ENCODE data around the gene AK4. TPM values are rescaled to one million over a fixed set of nuclear protein-coding genes. Genes with fewer than 3 reads are reported as not detected.
A peak's percentile ranks its signal among the peaks of the same experiment; 100 is the strongest.
"Not testable (repeated sequence)": the region's sequence is repeated elsewhere in the genome, so short reads cannot be mapped to it uniquely, and the experiment has no call there.

Gene AK4
- total RNA-seq, 1 experiment from 2014 or later: 22.6 TPM

DNA sequence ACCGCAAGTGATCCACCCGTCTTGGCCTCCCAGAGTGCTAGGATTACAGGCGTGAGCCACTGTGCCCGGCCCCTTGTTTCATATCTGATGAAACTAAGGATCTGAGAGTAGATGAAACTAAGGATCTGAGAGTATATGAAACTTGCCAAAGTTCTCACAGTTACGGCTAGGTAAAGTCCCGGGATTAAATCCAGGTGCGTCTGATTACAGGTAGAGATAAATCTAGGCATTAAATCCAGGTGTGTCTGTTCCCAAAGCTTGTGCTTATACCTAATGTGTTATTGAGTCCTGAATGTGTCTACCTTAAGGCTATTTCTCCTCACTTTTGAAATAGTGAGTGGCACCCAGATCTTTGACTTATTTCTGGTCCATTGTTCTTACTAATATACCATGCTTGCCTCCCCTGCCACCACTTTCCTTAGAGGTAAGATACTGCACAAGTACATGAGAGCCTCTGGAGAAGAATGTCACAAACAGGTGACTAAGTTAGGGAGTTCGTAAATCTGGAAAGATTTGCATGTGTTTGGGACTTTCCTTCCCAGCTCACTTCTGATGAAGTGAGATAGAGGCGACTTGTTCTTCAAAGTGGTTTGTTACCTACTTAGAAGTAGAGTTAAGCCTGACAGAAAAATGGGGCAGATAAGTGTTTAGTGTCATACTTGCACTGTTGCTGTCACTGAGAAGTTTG is 66.5 kb downstream of the AK4 start:
- DNase-seq (ENCODE audit: low spot score): no peak

DNA sequence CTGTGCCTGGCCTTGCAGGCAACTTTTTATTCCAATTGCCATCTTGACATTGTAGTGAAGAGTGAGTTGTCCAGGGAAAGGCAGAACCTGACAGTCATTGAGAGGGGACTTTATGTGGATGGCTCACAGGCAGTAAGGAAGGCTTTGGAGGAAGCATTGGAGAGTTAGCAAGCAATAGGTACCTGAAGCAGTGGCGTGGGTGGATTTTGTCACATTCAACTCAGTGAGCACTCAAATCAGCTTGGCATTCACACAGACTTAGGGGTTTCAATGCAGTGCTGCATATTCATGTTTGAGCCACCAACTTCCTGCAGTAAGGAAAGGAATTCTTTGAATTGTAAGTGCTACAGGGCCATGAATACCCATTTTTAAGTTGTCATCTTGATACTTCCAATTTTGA is 69.0 kb downstream of the AK4 start:
- no peak for DNase-seq (ENCODE audit: low spot score)

DNA sequence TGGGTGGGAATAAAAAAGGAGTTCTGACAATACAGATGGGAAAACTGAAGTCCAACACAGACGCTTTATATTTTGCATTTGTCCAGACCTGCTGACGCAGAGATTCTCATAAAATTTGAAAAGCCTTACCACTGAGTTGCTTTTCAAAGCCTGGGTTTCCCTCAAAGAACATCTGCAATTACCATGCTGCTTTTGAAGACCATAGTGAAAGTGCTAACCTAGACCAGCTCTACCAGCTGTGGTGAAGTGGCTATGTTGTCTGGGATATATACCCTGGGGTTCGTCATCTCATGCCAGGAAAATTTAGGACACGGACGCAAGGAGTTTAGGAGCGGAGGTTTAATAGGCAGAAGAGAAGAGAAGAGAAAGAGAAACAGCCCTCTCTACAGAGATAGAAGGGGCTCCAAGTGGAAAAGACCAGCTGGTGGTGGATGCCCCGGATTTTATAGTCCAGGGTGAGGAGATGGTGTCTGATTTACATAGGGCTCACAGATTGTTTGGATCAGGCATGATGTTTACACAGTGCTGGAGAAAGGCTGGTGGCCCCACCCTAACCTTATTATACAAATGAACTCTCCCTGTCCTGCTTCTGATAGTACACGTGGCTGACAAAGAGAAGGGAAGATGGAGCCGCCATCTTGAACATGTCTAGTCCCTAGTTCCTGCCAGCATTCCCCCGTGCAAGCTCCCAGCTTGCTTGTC is 73.8 kb downstream of the AK4 start:
- DNase-seq (ENCODE audit: low spot score): no peak

DNA sequence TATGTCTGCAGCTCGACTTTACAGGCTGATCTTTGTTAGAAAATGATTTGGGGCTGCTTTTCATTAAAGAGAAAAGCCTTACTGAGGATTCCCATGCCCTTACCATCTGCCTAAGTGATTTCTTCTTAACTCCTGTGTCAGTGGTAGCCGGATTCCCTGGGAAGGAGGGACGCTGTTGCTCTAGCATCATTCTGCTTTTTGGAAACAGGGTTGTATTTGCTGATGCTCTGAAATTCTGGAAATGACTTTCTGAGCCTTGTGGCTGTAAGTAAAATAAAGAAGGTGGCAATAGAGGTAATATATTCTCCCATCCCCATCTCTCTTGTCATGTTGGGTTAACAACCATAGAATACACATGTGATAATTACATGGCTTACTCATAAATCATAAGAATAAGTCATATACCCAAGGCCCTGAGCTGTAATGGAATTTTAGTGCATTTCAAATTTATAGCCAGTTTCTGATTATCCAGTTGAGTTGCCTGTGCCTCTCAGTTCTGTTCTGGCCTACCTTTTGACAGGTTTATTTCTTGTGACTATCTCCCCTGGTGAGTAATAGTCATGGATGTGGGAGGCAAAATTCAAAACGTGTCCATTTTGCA is 74.4 kb downstream of the AK4 start:
- no peak for DNase-seq (ENCODE audit: low spot score)

DNA sequence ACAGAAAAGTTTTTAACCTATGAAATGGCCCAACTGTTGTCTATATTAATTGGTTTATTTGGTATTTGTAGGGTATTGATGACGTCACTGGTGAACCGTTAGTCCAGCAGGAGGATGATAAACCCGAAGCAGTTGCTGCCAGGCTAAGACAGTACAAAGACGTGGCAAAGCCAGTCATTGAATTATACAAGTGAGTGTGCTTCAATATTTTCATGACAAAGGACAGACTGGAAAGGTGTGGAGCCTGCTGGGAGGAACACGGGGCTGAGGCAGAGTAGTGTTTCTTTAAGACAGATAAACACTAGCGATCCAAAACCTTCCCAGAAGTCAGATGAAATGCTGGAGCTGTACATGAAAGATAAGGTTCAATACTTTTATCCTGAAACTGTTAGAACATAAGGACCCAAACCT is 76.7 kb downstream of the AK4 start:
- no peak for DNase-seq (ENCODE audit: low spot score)

DNA sequence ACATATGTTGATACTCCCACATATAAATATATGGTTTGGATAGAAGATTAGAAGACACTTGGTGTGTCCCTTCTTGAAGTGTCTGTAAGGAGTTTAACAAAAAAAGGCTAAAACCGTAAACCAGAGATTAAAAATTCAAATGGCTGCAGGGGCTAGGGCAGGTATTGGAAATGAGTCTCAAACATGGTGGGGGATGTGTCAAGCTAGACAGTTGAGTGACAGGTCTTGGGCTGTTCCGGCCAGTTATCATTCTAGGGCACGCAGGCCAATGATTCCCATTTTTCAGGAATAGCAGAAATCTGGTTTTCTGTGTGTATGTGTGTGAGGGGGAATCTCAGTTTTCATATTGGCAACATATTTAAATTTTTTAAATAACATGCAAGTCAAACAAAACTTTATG is 77.2 kb downstream of the AK4 start:
- no peak for DNase-seq (ENCODE audit: low spot score)

DNA sequence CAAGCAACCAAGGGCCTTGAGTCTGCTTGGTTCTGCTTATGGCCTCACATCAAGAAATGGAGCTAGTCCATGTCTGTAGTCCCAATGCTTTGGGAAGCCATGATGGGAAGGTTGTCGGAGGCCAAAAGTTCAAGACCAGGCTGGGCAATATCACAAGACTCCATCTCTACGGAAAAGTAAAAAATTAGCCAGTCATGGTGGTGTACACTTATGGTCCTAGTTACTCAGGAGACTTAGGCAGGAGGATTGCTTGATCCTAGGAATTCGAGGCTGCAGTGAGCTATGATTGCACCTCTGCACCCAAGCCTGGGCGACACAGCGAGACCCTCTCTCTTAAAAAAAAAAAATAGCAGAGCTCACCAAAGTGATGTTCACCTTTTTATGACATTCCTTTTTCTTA is 81.2 kb downstream of the AK4 start:
- DNase-seq (ENCODE audit: low spot score): no peak

DNA sequence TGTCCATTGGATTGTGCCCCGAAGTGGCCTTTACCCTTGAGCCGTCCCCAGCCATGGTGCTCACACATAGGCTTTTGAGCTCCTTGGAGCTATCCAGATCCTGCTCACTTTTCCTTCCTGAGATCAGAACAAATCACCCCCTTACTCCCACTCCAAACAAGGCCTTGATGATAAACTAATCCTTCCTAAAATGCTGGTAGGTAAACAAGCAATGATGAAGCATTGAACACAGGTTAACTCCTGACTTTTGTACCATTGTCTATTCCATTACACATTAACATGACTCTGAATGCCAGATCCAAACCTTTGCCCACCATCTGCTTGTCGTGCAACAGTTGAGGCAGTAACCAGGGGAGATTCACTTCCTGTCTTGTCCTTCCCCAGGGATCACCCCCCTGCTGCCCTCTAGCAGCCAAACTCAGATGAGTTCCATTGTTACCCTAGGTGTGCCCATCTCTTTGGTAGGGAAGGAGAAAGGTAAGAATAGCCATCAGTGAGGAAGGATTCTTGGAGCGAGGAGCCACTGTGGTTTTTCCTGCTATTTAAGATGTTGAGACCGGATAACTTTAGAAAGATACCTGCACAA is 81.8 kb downstream of the AK4 start:
- DNase-seq (ENCODE audit: low spot score): no peak

DNA sequence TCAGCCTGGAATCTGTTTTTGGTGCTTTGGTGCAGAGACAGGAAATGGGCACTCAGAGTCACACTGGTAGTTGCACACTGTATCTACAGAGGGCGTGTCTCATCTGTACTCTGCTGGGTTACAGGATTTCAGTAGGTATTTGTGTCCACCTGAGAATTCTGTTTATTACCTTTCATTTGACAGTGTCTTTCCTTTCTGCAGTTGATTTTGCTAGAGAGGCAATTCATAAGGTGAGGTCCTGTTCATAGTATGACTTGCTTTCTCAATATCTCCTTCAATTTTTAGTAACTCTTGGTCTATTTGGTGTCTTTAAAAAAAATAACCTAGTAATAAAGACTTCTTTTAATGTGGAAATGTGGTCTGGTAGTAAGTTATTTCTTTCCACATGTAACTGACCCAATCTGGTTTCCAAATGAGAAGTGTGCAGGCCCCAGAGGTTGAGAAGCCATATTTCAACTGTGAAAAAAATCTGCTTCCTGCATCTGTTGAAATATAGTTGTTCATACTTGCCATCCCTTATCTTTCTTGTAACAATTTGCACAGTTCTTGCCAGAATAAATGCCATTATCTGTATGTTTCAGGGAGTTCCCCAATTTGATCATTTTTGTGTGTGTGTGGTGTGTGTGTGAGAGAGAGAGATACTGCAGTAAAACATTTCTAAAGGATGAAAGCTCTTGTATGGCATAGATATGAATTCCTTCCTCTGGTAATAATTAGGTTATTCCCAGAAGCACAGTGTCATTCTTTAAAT is 82.9 kb downstream of the AK4 start:
- no peak for DNase-seq (ENCODE audit: low spot score)

DNA sequence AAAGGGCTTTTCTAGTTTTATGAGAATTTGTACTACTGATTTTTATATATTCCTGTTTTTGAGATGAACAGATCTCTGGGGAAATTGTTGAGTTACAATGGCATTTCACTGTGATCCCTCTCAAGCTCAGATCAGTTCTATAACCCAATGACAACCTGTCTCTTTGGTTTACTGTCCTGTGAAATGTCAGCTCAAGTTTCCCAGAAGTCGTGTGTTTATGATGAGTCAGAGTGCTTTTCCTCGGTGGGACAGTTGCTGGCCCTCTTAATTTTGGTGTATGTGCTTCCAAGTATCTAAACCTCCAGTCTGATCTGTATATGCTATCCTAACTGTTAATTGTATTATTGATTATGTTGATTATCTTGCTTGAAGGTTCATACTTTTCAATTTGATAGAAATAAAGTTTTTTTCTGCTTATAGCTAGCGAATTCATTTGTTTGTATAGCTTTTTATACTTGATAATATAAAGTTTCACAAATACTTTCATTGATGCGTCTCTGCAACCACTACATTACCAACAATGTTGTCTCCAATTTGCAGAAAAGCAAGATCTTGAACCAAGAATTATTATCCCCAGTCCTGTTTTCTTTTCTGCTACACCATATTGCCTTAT is 83.8 kb downstream of the AK4 start:
- no peak for DNase-seq (ENCODE audit: low spot score)

DNA sequence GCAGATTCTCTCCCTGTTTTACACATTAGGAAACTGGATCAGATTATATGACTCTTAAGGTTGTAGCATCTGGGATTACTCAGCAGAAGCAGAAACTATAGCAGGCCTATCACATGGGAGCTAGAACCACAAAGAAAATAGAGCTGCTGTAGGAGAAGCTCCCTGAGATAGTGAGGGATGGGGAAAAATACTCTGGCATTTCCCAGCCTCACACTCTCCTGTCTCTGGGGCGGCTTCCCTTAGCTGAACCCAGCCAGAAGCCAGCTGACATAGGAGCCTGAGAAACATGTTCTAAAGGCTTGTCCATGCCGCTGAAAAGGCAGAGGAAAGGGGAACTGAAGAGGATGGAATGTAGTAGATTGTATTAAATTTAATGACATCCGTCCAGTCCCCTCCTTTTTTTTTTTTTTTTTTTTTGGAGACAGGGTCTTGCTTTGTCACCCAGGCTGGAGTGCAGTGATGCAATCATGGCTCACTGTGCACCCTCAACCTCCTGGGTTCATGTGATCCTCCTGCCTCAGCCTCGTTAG is 84.5 kb downstream of the AK4 start:
- DNase-seq (ENCODE audit: low spot score): no peak

DNA sequence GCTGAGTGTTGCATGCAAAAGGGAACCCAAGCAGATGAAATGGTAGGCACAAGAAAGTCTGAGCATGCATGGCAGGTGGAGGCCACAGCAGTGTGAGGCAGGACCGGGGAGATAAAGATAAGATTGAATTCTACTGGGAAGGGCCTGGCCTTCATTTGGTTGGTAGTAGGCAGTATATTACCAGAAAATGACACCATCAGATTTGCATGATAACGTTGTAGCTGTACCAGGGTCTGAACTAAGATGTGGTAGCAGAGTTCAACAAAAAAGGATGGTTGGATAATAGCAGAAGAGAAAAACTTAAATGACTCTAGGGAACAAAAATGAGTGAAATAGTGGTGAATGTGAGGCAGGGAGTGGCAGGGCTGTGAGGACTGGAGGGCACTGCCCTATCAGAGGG is 85.8 kb downstream of the AK4 start:
- DNase-seq (ENCODE audit: low spot score): no peak

DNA sequence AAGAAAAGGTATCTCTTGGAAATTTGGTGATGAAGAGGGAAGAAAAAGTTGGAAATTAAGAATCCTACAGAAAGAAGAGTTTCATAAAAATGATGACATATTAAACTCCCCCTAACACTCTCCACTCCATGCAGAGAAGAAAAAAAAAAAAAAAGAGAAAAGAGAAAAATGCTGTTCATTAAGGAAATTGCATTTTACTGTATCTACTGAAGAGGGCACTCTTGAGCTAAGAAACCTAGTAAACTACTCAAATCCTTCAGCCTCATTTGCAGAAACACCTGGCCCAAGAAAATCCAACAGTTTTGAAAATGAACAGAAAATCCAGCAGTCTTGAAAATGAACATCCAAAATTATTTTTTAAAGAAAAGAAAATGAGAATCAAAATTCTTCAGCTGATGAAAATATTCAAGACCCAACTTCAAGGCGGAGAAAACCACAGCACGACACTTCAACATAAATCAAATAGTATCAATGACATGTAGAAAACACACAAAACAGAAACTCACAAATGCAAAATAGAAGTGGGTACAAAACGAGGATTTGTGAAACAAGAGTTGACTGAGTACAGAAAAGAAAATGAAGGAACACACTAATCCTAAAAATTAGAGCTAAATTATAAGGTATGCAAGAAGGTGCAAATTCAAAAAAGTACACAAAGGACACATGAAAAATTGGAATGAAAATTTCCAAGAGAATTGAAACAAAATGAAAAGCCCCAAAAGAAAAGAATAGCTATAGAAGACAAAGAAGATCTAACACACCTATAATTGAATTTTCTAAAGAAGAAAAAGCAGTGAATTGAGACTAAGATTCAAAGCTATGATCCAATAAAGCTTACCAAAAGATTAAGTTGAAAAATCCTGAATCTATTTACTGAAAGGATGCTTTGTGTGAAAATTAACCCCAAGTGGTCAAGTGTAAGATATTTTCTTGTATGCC is 88.1 kb downstream of the AK4 start:
- peak; percentile 45 for DNase-seq (ENCODE audit: low spot score)

DNA sequence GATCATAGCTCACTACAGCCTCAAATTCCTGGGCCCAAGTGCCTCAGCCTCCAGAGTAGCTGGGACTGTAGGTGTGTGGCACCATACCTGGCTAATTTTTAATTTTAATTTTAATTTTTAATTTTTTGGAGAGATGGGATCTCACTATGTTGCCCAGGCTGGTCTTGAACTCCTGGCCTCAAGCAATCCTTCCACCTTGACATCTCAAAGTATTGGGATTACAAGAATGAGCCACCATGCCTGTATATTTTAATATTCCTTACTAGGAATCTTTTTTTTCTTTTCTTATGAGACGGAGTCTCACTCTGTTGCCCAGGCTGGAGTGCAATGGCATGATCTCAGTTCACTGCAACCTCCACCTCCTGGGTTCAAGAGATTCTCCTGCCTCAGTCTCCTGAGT is 89.1 kb downstream of the AK4 start:
- DNase-seq (ENCODE audit: low spot score): not testable (repeated sequence)

DNA sequence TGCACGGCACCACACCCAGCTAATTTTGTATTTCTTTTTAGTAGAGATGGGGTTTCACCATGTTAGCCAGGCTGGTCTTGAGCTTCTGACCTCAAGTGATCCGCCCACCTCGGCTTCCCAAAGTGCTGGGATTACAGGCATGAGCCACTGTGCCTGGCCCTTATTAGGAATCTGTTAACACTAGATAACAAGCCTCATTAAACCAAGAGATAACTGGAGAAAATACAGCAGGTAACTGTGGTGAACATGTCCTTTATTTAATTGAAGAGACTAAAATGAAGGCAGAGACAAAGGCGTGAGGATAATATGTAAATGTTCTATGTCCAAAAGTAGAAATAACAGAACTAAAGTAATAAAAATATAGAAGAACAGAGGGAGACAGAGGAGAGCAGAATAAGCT is 89.5 kb downstream of the AK4 start:
- DNase-seq (ENCODE audit: low spot score): no peak

DNA sequence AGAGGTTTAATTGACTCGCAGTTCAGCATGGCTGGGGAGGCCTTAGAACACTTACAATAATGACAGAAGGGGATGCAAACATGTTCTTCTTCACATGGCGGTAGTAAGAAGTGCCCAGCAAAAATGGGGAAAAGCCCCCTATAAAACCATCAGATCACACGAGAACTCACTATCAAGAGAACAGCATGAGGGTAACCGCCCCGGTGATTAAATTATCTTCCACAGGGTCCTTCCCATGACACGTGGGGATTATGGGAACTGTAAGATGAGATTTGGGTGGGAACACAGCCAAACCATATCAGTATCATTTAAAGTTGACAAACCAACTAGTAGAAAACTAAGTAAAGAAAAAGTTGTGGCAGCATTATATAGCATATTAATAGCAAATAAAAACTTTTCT is 90.0 kb downstream of the AK4 start:
- no peak for DNase-seq (ENCODE audit: low spot score)

DNA sequence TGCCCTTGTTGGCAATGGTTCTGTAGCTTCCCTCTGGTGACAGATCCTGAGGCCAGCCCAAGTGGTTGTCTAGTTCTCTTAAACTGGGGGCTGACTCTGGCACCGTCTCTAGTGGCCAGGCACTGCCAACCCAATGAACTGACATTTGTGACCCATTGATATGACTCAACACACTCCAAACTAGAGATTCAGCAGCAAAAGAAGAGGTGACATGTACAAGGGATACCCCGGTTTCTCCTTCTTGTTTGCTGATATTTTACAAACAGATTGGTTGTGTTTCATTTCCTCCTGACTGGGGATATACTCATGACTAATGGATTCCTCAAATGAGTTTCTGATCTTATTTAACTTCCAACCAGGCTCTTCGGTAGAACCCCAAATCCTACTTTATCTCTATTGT is 95.5 kb downstream of the AK4 start:
- DNase-seq (ENCODE audit: low spot score): no peak

DNA sequence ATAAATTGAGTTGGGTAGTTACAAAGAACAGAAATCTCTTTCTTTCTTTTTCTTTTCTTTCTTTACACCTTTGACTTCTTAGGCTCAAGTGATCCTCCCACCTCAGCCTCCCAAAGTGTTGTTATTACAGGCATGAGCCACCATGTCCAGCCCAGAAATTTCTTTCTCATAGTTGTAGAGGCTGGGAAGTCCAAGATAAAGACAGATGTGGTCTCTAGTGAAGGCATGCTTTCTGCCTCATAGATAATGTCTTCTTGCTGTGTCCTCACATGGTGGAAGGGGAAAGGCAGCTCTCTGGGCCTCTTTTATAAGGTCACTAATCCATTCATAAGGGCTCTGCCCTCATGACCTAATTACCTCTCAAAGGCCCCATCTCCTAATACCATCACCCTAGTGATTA is 97.3 kb downstream of the AK4 start:
- no peak for DNase-seq (ENCODE audit: low spot score)

DNA sequence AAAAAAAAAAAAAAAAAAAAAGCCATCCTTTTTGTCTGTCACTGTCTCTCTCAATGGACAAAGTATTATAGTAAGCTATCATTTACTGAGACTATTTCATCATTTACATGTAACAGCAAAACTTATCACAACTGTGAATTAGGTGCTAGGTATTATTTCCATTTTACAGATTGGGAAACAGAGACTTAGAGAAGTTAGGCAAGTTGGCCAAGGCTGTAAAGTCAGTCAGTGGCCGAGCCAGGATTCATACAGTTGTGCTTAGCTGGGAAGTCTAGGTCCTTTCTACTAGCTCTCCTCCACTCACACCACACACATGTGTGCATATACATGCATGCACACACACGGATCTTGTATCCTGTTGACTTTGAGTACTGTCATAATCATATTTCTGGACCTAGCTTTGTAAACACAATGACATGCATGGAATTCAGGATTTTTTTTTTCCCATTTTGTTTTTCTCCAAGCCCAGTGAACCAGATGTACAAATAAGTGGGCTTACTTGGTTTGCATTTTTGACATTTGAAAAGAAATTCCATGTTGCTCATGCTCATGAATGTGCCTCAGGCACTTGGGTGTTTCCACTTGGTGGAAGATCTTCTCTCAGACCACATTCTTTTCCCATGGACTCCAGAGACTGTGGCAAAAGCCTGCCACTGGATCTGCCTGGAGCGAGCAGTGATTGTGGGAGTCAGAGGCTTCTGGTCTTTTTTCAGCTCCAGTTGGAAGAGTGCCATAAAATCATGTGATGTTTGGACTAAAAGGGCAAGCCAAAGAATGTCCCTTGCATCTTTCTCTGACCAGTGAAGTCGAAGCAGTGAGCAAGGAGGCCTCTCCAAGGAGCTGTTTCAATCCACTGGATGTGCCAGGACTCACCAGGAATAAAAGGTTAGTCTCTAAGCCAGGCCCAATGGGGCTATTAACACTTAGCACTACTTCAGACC is 99.7 kb downstream of the AK4 start:
- peak; percentile 76 for DNase-seq (ENCODE audit: low spot score)
